ENCODE measurements around the gene PLEK.

DNA sequence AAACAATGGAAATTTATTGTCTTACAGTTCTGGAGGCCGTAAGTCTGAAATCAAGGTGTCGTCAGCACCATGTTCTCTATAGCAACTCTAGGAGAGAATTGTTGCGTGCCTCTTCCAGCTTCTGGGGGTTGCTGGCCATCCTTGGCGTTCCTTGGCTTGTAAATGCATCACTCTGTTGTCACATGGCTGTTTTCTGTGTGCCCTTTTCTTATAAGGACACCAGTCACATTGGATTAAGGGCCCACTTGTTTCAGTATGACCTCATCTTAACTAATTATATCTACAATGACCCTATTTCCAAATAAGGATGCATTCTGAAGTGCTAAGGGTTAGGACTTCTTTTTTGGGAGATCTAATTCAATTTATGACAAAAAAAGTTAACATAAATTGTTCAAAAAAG is 1.4 kb upstream of the PLEK start:
- no peak for TF ChIP-seq POLR2A (IDR thresholded peaks at IDR 0.05)
- TF ChIP-seq, protein P1, sequence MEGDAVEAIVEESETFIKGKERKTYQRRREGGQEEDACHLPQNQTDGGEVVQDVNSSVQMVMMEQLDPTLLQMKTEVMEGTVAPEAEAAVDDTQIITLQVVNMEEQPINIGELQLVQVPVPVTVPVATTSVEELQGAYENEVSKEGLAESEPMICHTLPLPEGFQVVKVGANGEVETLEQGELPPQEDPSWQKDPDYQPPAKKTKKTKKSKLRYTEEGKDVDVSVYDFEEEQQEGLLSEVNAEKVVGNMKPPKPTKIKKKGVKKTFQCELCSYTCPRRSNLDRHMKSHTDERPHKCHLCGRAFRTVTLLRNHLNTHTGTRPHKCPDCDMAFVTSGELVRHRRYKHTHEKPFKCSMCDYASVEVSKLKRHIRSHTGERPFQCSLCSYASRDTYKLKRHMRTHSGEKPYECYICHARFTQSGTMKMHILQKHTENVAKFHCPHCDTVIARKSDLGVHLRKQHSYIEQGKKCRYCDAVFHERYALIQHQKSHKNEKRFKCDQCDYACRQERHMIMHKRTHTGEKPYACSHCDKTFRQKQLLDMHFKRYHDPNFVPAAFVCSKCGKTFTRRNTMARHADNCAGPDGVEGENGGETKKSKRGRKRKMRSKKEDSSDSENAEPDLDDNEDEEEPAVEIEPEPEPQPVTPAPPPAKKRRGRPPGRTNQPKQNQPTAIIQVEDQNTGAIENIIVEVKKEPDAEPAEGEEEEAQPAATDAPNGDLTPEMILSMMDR (IDR thresholded peaks at IDR 0.05) = no peak

All from adrenal gland (tissue), 5 donors.